Lower leg skin (tissue), 3 donors: ENCODE data around the gene TTN.

Source experiments
- POLR2A ChIP-seq, 2 donors: fragments of 450-650 bp; IDR thresholded peaks; one replicate each; pipeline ENCODE4 v1.6.1; 2016 to 2017; ENCODE audit warnings: antibody characterized with exemption in 2 of 2, mild to moderate bottlenecking in 1 of 2, moderate library complexity in 1 of 2
- TF ChIP-seq, protein P1 (sequence below), 3 donors: fragments of 450-650 bp; IDR thresholded peaks; one replicate each; pipeline ENCODE4 v1.5.1; 2016; ENCODE audit warnings: antibody characterized with exemption in 3 of 3, mild to moderate bottlenecking in 3 of 3, moderate library complexity in 2 of 3

GRCh38 chr2:178502751-178503150 lies 304.5 kb downstream of the TTN start:
- TF ChIP-seq, protein P1, sequence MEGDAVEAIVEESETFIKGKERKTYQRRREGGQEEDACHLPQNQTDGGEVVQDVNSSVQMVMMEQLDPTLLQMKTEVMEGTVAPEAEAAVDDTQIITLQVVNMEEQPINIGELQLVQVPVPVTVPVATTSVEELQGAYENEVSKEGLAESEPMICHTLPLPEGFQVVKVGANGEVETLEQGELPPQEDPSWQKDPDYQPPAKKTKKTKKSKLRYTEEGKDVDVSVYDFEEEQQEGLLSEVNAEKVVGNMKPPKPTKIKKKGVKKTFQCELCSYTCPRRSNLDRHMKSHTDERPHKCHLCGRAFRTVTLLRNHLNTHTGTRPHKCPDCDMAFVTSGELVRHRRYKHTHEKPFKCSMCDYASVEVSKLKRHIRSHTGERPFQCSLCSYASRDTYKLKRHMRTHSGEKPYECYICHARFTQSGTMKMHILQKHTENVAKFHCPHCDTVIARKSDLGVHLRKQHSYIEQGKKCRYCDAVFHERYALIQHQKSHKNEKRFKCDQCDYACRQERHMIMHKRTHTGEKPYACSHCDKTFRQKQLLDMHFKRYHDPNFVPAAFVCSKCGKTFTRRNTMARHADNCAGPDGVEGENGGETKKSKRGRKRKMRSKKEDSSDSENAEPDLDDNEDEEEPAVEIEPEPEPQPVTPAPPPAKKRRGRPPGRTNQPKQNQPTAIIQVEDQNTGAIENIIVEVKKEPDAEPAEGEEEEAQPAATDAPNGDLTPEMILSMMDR (IDR thresholded peaks at IDR 0.05), result no peak
- no peak for TF ChIP-seq POLR2A (IDR thresholded peaks at IDR 0.05)
